Upper lobe of left lung (tissue), 4 donors: Measurements from ENCODE around the gene UST.

Source experiments
- CTCF ChIP-seq, 6 experiments: fragments of 450-650 bp in 4 of 6; fragments of 200-600 bp in 2 of 6; sonication (generic) in 2 of 6; IDR thresholded peaks; one replicate each; pipeline ENCODE4 v1.5.1; 2016 to 2019; ENCODE audit warnings: antibody characterized with exemption in 6 of 6
- EP300 ChIP-seq, 4 donors: sonication (generic); formaldehyde crosslinking; IDR thresholded peaks; one replicate each; pipeline ENCODE4 v1.5.1; 2017; ENCODE audit warnings: antibody characterized with exemption in 4 of 4, control low read depth in 2 of 4
- POLR2A ChIP-seq, 4 donors: fragments of 450-650 bp; IDR thresholded peaks; one replicate each; pipeline ENCODE4 v1.5.1; 2016 to 2017; ENCODE audit warnings: antibody characterized with exemption in 4 of 4, mild to moderate bottlenecking in 2 of 4

DNA sequence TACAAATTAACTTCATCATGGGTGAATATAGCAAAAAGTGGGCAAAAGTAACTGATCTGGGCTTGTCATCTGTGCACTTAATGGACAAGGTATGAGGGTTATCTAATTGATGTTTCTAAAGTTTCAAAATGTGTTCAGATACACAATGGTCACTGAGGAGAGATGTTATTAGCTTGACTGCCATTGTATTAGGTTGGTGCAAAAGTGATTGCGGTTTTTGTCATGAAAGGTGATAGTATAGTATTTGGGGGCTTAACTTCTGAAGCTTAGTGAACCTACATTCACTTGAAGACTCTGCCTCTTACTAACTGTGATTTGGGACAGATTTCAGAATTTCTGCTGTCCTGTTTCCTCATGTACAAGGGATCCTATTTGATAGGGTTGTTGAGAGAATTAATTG lies 159.6 kb downstream of the UST start:
- TF ChIP-seq EP300 (IDR thresholded peaks at IDR 0.05): no peak
- TF ChIP-seq POLR2A (IDR thresholded peaks at IDR 0.05): no peak
- TF ChIP-seq CTCF (IDR thresholded peaks at IDR 0.05): no peak
